ENCODE data around the gene KRT16.

DNA sequence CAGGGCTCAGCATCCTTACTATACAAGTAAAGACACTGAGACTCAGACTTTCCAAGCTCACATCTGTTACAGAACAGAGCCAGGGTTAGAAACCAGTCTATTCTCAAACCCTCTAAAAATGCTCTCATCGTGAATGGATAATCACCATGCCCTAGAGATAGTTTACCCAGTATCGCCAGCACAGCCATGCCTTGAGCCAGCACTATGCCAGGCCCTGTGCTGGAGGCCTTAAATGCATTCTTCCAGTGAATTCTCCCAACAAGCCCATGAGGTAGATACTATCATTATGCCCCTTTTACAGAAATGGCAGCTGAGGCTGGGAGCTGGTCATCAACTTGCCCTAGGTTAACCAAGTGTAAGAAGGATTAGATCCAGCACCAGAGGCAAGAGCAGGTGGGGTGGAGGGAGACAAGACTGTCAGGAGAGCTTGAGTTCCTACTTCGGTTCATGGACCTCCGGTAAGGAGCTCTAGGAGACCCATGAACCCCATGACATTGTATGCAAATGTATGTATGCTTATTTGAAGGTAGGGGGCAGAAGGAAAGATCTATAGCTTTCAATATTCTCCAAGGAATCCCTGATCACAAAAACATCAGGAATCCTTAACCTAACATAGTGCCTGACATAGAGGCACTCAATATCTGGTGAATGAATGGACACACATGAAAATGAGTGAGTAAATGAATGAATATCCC is 31.1 kb downstream of the KRT16 start:
- no peak for TF ChIP-seq ZBTB7A (IDR thresholded peaks at IDR 0.05; ENCODE audit: low read depth)
- TF ChIP-seq EP300 (IDR thresholded peaks at IDR 0.05; ENCODE audit: borderline replicate concordance), result no peak
- TF ChIP-seq CEBPB (IDR thresholded peaks at IDR 0.05), result no peak
